ENCODE data around the gene CEACAM19. TPM values are rescaled to one million over a fixed set of nuclear protein-coding genes. Genes with fewer than 3 reads are reported as not detected.
A peak's percentile ranks its signal among the peaks of the same experiment; 100 is the strongest.

Gene CEACAM19
- total RNA-seq, 1 experiment from 2014 or later, result 8.0 TPM

DNA sequence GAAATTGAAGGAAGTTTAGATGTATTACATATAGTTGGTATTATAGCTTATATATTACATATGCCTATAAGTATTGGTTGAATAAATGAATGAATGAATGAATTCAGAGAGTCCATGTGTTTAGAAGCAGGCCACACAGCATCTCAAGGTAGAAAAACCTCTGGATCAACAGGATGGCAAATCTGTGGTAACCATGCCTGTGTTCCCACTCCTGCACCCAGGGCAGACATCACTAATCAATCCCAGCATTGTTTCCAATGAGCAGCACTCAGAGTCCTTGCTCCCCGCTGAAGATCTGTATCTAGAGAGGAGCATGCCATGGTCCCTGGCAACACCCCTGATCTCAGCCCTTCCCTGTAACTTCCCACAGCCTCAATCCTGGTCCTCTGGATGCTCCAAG lies 944 bp downstream of the CEACAM19 start:
- CTCF ChIA-PET, result no interaction called here
- H3K4me2 ChIP-seq, result no peak overlapping the region
- H3K36me3 ChIP-seq (ENCODE audit: low read depth), result no peaks in the 10 kb centered on the region
- intact Hi-C loops (cut with micrococcal nuclease; ENCODE audit: unreplicated experiment), result no loop called here
- no peaks in the 10 kb centered on the region for H3K9me2 ChIP-seq (ENCODE audit: insufficient read depth)
- H3K4me1 ChIP-seq (replicated peaks; ENCODE audit: insufficient read depth), result peaks cover 40% of the 10 kb centered on the region
- BruUV-seq (replicated peaks), result no TSS peak
- no peaks in the 10 kb centered on the region for H3K79me2 ChIP-seq (ENCODE audit: low read depth)
- no peak overlapping the region for H2AFZ ChIP-seq
- POLR2A ChIA-PET (ENCODE audit: unreplicated experiment), result no interaction called here
- H4K20me1 ChIP-seq (ENCODE audit: insufficient read depth), result no peaks in the 10 kb centered on the region
- TF ChIP-seq, protein P1, sequence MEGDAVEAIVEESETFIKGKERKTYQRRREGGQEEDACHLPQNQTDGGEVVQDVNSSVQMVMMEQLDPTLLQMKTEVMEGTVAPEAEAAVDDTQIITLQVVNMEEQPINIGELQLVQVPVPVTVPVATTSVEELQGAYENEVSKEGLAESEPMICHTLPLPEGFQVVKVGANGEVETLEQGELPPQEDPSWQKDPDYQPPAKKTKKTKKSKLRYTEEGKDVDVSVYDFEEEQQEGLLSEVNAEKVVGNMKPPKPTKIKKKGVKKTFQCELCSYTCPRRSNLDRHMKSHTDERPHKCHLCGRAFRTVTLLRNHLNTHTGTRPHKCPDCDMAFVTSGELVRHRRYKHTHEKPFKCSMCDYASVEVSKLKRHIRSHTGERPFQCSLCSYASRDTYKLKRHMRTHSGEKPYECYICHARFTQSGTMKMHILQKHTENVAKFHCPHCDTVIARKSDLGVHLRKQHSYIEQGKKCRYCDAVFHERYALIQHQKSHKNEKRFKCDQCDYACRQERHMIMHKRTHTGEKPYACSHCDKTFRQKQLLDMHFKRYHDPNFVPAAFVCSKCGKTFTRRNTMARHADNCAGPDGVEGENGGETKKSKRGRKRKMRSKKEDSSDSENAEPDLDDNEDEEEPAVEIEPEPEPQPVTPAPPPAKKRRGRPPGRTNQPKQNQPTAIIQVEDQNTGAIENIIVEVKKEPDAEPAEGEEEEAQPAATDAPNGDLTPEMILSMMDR (conservative IDR thresholded peaks at IDR 0.05), result no peak
- no peak for TF ChIP-seq EZH2 (IDR thresholded peaks at IDR 0.05; ENCODE audit: low read depth)
- H3K27me3 ChIP-seq (ENCODE audit: insufficient read depth, low read depth), result no peaks in the 10 kb centered on the region
- H3K4me3 ChIP-seq, result no peak overlapping the region
- DNase-seq, result no peak
- no peaks in the 10 kb centered on the region for H3K9me3 ChIP-seq (ENCODE audit: insufficient read depth, low read depth)
- peaks cover 59% of the 10 kb centered on the region for H3F3A ChIP-seq (ENCODE audit: insufficient read depth, low read depth)
- 0 out of 2 replicates have a peak overlapping the region, but pooled peaks have one; percentile 57 for H3K27ac ChIP-seq

DNA sequence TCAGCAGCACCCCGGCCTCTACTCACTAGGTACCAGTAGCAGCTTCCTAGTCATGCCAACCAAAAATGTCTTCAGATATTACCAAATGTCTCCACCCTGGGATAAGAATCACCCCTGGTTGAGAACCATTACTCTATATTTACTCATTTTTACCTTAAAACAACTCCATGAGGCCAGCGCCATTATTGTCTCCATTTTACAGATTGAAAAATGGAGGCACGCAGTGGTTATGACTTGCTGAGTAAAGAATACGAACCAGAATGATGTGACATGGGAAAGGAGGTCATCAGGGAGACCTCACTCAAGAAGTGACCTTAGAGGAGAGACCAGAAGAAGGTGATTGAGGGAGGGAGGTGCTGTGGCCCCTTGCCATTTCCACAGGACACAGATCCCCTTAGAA lies 2.2 kb downstream of the CEACAM19 start:
- no TSS peak for BruUV-seq (replicated peaks)
- H3K4me2 ChIP-seq, result no peak overlapping the region
- H3K4me1 ChIP-seq (replicated peaks; ENCODE audit: insufficient read depth), result peaks cover 50% of the 10 kb centered on the region
- TF ChIP-seq, protein P1 (conservative IDR thresholded peaks at IDR 0.05), result no peak
- TF ChIP-seq EZH2 (IDR thresholded peaks at IDR 0.05; ENCODE audit: low read depth), result no peak
- ChIA-PET POLR2A (ENCODE audit: unreplicated experiment) (no interaction called here), CTCF (no interaction called here)
- no peak for DNase-seq
- H3K27ac ChIP-seq, result no peak overlapping the region
- no peaks in the 10 kb centered on the region for H3K9me3 ChIP-seq (ENCODE audit: insufficient read depth, low read depth)
- peaks cover 70% of the 10 kb centered on the region for H3F3A ChIP-seq (ENCODE audit: insufficient read depth, low read depth)
- no peaks in the 10 kb centered on the region for H3K79me2 ChIP-seq (ENCODE audit: low read depth)
- H4K20me1 ChIP-seq (ENCODE audit: insufficient read depth), result no peaks in the 10 kb centered on the region
- no peaks in the 10 kb centered on the region for H3K36me3 ChIP-seq (ENCODE audit: low read depth)
- no peak overlapping the region for H3K4me3 ChIP-seq
- intact Hi-C loops (cut with micrococcal nuclease; ENCODE audit: unreplicated experiment), result no loop called here
- no peak overlapping the region for H2AFZ ChIP-seq
- no peaks in the 10 kb centered on the region for H3K27me3 ChIP-seq (ENCODE audit: insufficient read depth, low read depth)
- no peaks in the 10 kb centered on the region for H3K9me2 ChIP-seq (ENCODE audit: insufficient read depth)

DNA sequence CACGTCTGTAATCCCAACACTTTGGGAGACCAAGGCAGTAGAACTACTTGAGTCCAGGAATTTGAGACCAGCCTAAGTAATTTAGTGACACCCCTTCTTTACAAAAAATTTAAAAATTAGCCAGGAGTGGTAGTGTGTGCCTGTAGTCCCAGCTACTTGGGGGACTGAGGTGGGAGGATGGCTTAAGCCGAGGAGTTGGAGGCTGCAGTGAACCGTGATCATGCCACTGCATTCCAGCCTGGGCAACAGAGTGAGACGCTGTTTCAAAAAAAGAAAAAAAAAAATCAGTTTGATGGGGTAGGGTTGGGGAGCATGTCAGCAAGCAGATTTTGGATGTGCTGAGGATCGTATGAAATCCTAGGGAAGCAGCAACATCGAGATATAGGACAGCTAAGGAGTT lies 4.2 kb downstream of the CEACAM19 start:
- Histone ChIP-seq H3K27me3 (ENCODE audit: insufficient read depth, low read depth) (no peaks in the 10 kb centered on the region), H3K9me3 (ENCODE audit: insufficient read depth, low read depth) (no peaks in the 10 kb centered on the region), H3K9me2 (ENCODE audit: insufficient read depth) (no peaks in the 10 kb centered on the region), H2AFZ (no peak overlapping the region), H3K36me3 (ENCODE audit: low read depth) (no peaks in the 10 kb centered on the region), H3K4me2 (no peak overlapping the region), H4K20me1 (ENCODE audit: insufficient read depth) (no peaks in the 10 kb centered on the region), H3K79me2 (ENCODE audit: low read depth) (no peaks in the 10 kb centered on the region), H3K4me3 (no peak overlapping the region), H3F3A (ENCODE audit: insufficient read depth, low read depth) (peaks cover 51% of the 10 kb centered on the region), H3K27ac (no peak overlapping the region), H3K4me1 (replicated peaks; ENCODE audit: insufficient read depth) (peaks cover 37% of the 10 kb centered on the region)
- intact Hi-C loops (cut with micrococcal nuclease; ENCODE audit: unreplicated experiment), result no loop called here
- ChIA-PET CTCF (no interaction called here), POLR2A (ENCODE audit: unreplicated experiment) (no interaction called here)
- TF ChIP-seq, protein P1 (conservative IDR thresholded peaks at IDR 0.05), result no peak
- TF ChIP-seq EZH2 (IDR thresholded peaks at IDR 0.05; ENCODE audit: low read depth), result no peak
- no TSS peak for BruUV-seq (replicated peaks)
- DNase-seq, result no peak
